B cell (primary cell): ENCODE results near the gene FRMPD1. TPM values are rescaled to one million over a fixed set of nuclear protein-coding genes. Genes with fewer than 3 reads are reported as not detected.

Source experiments
- ATAC-seq: fragments of 200-7000 bp; cut with Tn5 transposase; one replicate; pipeline ENCODE4 v1.10.0; 2021; ENCODE audit warnings: low read depth, mild to moderate bottlenecking, moderate number of reproducible peaks, moderate library complexity
- CTCF ChIA-PET: fragments of 350-600 bp; sonication (Branson Sonifier 250); formaldehyde crosslinking; loops from one replicate; lab custom pipeline; 2021; ENCODE audit warnings: antibody characterized with exemption, inconsistent platforms; lab: Charles Lee
- POLR2A ChIA-PET: fragments of 350-600 bp; sonication (Branson Sonifier 250); formaldehyde crosslinking; loops from one replicate; lab custom pipeline; 2021; ENCODE audit warnings: antibody characterized with exemption; lab: Charles Lee
- DNase-seq: peaks from one replicate; pipeline ENCODE4 v3.0.0; 2013
- H2AFZ ChIP-seq: 2 replicates; pipeline ENCODE4 v1.6.1; 2012; ENCODE audit warnings: mild to moderate bottlenecking, low read depth, low read length; ENCODE audit not compliant: insufficient read depth, poor library complexity, severe bottlenecking
- H3K27ac ChIP-seq, 2 donors: 1 replicate in 1 of 2; 2 replicates in 1 of 2; pipeline ENCODE4 v1.5.1; 2012 to 2013; ENCODE audit warnings: low read length in 2 of 2, mild to moderate bottlenecking in 2 of 2, moderate library complexity in 1 of 2
- H3K27me3 ChIP-seq, 4 experiments: fragments of 200-600 bp in 1 of 4; sonication (generic) in 1 of 4; replicated peaks in 1 of 4; 1 replicate in 2 of 4; 2 replicates in 2 of 4; pipeline versions ENCODE4 v1.6.1 to v1.7.0; 2013 to 2016; ENCODE audit warnings: low read length in 3 of 4, mild to moderate bottlenecking in 2 of 4, mixed read lengths in 1 of 4, moderate library complexity in 1 of 4; ENCODE audit not compliant: insufficient read depth in 4 of 4, control insufficient read depth in 3 of 4; ENCODE audit errors: control extremely low read depth in 1 of 4
- H3K36me3 ChIP-seq, 2 experiments: replicated peaks in 1 of 2; 1 replicate in 1 of 2; 2 replicates in 1 of 2; pipeline versions ENCODE4 v1.6.1 to v1.7.1; 2013; ENCODE audit warnings: low read length in 1 of 2; ENCODE audit not compliant: insufficient read depth in 2 of 2, control insufficient read depth in 1 of 2; ENCODE audit errors: control extremely low read depth in 1 of 2, extremely low read depth in 1 of 2
- H3K4me1 ChIP-seq, 2 donors: fragments of 200-600 bp in 1 of 2; sonication (generic) in 1 of 2; 1 replicate in 1 of 2; 2 replicates in 1 of 2; pipeline versions ENCODE4 v1.5.1 to v1.6.1; 2013 to 2017; ENCODE audit warnings: low read length in 2 of 2; ENCODE audit not compliant: control insufficient read depth in 2 of 2, insufficient read depth in 2 of 2
- H3K4me2 ChIP-seq: replicated peaks from 2 replicates; pipeline ENCODE3; 2012; ENCODE audit warnings: mild to moderate bottlenecking, low read depth, low read length; ENCODE audit not compliant: poor library complexity, severe bottlenecking
- H3K4me3 ChIP-seq, 5 experiments: fragments of 200-600 bp in 1 of 5; sonication (generic) in 1 of 5; 1 replicate in 3 of 5; 2 replicates in 2 of 5; pipeline versions ENCODE4 v1.5.1 to v1.7.0; 2011 to 2016; ENCODE audit warnings: low read length in 4 of 5, mild to moderate bottlenecking in 4 of 5, low read depth in 2 of 5, control low read depth in 1 of 5, moderate library complexity in 1 of 5; ENCODE audit not compliant: insufficient read depth in 1 of 5; ENCODE audit errors: control extremely low read depth in 1 of 5, extremely low read depth in 1 of 5
- H3K79me2 ChIP-seq: fragments of 200-600 bp; sonication (generic); one replicate; pipeline ENCODE4 v1.6.0; 2016; ENCODE audit warnings: low read length; ENCODE audit not compliant: control insufficient read depth, insufficient read depth
- H3K9ac ChIP-seq: fragments of 200-600 bp; sonication (generic); 2 replicates; pipeline ENCODE4 v1.6.1; 2017; ENCODE audit warnings: mild to moderate bottlenecking, low read length, moderate library complexity
- H3K9me3 ChIP-seq, 3 donors: one replicate each; pipeline versions ENCODE4 v1.6.1 to v1.7.1; 2013; ENCODE audit warnings: low read length in 2 of 3; ENCODE audit not compliant: control insufficient read depth in 2 of 3, insufficient read depth in 1 of 3; ENCODE audit errors: control extremely low read depth in 1 of 3
- H4K20me1 ChIP-seq: 2 replicates; pipeline ENCODE4 v1.6.0; 2012; ENCODE audit warnings: mild to moderate bottlenecking, low read length; ENCODE audit not compliant: insufficient read depth, control insufficient read depth, poor library complexity, severe bottlenecking
- H3K27ac Mint-ChIP-seq: one replicate; pipeline ENCODE4 v1.8.0; 2021; ENCODE audit warnings: mixed read lengths
- H3K27me3 Mint-ChIP-seq: one replicate; pipeline ENCODE4 v1.8.0; 2021; ENCODE audit warnings: mixed read lengths
- H3K4me1 Mint-ChIP-seq: one replicate; pipeline ENCODE4 v1.8.0; 2021; ENCODE audit warnings: mixed read lengths
- H3K4me3 Mint-ChIP-seq: one replicate; pipeline ENCODE4 v1.8.0; 2021; ENCODE audit warnings: mixed read lengths
- H3K9me3 Mint-ChIP-seq: one replicate; pipeline ENCODE4 v1.8.0; 2022; ENCODE audit warnings: mixed read lengths; ENCODE audit not compliant: insufficient read depth
- EZH2 ChIP-seq: IDR thresholded peaks from 2 replicates; pipeline ENCODE4 v1.6.1; 2012; ENCODE audit warnings: borderline replicate concordance, low read depth, mild to moderate bottlenecking, moderate library complexity, low read length; ENCODE audit not compliant: insufficient read depth, poor library complexity, severe bottlenecking
- WGBS: methylation state at CpG from one replicate; pipeline ENCODE4 v1.1.5; 2013; ENCODE audit warnings: missing lambda C conversion rate; ENCODE audit not compliant: insufficient coverage; 5-methylcytosine and 5-hydroxymethylcytosine counted together
- intact Hi-C: fragments of 100-400 bp; cut with micrococcal nuclease; formaldehyde crosslinking; loops from one replicate; pipeline ENCODE4 v1.10.0; 2022
- polyA plus RNA-seq: library from polyadenylated mRNA; depleted of rRNA; stranded (reverse); fragments of >200 nt; gene quantifications from 2 replicates; pipeline ENCODE4 v1.2.3, GENCODE V29; 2012
- total RNA-seq, 2 donors: library from RNA; stranded (reverse); fragments of 120-200 nt in 1 of 2; gene quantifications; 1 replicate in 1 of 2; 2 replicates in 1 of 2; pipeline versions ENCODE4 v1.2.3 to v1.2.4, GENCODE V29; 2013 to 2022
- TF ChIP-seq, protein P1 (sequence below): fragments of 200-600 bp; IDR thresholded peaks from one replicate; pipeline ENCODE4 v1.8.0; 2022; ENCODE audit warnings: antibody characterized with exemption, mild to moderate bottlenecking

FRMPD1 gene
- total and polyA plus RNA-seq, 2 donors (not counting 1 experiment from before 2014, with no cell fraction given) = 0.05 TPM; not detected in 1

DNA sequence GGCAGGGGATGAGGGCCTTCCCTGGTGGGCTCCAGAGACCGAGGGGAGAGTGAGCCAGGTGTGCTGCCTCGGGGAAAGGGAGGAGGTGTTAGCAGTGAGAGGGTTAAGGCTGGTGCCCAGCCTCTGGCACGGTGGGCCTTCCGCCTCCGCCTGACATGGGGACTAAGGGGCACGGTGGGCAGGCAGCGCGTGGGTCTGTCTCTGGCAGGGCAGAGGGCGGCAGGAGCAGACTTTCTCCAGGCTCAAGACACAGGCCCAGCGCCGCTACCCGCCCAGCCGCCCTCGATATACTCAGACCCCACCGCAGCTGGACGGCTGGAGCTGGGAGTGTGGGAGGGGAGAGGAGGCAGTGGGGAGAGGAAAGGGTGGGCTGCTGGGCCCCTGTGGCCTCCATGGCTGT, 14.9 kb upstream of the FRMPD1 start:
- no peak overlapping the region for H3K27ac ChIP-seq
- no peak overlapping the region for H3K4me2 ChIP-seq

DNA sequence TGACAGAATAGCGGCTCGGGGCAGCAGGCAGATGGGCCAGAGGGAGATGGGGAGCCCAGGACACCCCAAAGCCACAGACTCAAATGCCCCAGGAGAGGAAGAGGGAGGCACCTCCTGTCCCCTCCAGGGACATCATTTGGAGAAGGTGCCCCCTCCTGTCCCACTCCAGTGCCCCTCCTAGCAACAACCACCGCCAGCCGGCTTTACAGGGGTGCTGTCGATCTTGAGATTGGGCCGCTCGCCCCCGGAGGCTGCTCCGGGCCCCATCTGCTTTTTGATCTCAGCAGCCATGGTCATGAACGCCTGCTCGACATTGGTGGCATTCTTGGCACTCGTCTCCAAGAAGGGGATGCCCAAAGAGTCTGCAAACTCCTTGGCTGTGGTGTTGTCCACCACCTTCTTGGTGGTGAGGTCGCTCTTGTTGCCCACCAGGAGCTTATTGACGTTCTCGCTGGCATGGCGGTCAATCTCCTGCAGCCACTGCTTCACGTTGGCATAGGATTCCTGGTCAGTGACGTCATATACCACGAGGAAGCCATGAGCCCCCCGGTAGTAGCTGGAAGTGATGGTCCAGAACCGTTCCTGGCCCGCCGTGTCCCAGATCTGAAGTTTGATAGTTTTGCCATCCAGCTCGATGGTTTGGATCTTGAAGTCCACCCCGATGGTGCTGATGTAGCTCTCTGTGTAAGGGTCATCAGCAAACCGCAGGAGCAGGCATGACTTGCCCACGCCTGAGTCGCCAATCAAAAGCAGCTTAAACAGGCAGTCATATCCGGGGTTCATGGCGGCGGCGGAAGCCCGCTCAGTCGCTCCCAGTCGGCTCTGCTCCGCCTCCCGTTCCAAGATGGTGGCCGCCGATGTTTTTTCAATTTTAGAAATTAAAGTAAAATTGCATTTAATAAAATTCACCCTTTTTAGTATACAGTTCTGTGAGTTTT, 14.0 kb upstream of the FRMPD1 start:
- POLR2A ChIA-PET = no interaction called here
- H3K9ac ChIP-seq = no peak overlapping the region
- intact Hi-C loops = no loop called here
- no peak for DNase-seq
- Mint-ChIP-seq H3K4me3 (no peak overlapping the region), H3K4me1 (no peaks in the 10 kb centered on the region), H3K27me3 (peaks cover 8% of the 10 kb centered on the region), H3K27ac (no peak overlapping the region), H3K9me3 (no peaks in the 10 kb centered on the region)
- no peaks in the 10 kb centered on the region for H4K20me1 ChIP-seq
- H3K79me2 ChIP-seq = no peaks in the 10 kb centered on the region
- H3K4me1 ChIP-seq = no peaks in the 10 kb centered on the region
- no peak overlapping the region for H3K4me2 ChIP-seq
- peaks cover 0 to 3% (median 0%) of the 10 kb centered on the region in 4 experiments for H3K27me3 ChIP-seq
- no peaks in the 10 kb centered on the region for H3K9me3 ChIP-seq
- CTCF ChIA-PET = no interaction called here
- 95% methylated on average over 28 of the region's 39 CpGs for WGBS
- no peak overlapping the region for H3K27ac ChIP-seq
- H3K36me3 ChIP-seq = no peaks in the 10 kb centered on the region
- no peak for ATAC-seq
- no peak overlapping the region for H2AFZ ChIP-seq
- H3K4me3 ChIP-seq = no peak overlapping the region
- TF ChIP-seq, protein P1, sequence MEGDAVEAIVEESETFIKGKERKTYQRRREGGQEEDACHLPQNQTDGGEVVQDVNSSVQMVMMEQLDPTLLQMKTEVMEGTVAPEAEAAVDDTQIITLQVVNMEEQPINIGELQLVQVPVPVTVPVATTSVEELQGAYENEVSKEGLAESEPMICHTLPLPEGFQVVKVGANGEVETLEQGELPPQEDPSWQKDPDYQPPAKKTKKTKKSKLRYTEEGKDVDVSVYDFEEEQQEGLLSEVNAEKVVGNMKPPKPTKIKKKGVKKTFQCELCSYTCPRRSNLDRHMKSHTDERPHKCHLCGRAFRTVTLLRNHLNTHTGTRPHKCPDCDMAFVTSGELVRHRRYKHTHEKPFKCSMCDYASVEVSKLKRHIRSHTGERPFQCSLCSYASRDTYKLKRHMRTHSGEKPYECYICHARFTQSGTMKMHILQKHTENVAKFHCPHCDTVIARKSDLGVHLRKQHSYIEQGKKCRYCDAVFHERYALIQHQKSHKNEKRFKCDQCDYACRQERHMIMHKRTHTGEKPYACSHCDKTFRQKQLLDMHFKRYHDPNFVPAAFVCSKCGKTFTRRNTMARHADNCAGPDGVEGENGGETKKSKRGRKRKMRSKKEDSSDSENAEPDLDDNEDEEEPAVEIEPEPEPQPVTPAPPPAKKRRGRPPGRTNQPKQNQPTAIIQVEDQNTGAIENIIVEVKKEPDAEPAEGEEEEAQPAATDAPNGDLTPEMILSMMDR = no peak
- no peak for TF ChIP-seq EZH2

More for the DNA sequence above, 14.9 kb upstream of the FRMPD1 start:
- intact Hi-C loops = no loop called here
- Histone ChIP-seq H3K4me1 (no peaks in the 10 kb centered on the region), H3K27me3 (peaks cover 0 to 3% (median 0%) of the 10 kb centered on the region in 4 experiments), H3K9ac (no peak overlapping the region), H3K36me3 (no peaks in the 10 kb centered on the region), H3K9me3 (no peaks in the 10 kb centered on the region), H2AFZ (no peak overlapping the region), H4K20me1 (no peaks in the 10 kb centered on the region), H3K4me3 (no peak overlapping the region), H3K79me2 (no peaks in the 10 kb centered on the region)
- Mint-ChIP-seq H3K27ac (no peak overlapping the region), H3K4me1 (no peaks in the 10 kb centered on the region), H3K9me3 (no peaks in the 10 kb centered on the region), H3K4me3 (no peak overlapping the region), H3K27me3 (peaks cover 8% of the 10 kb centered on the region)
- no peak for DNase-seq
- ChIA-PET POLR2A (no interaction called here), CTCF (no interaction called here)
- WGBS = 93% methylated on average over 16 of the region's 16 CpGs
- no peak for TF ChIP-seq EZH2
- TF ChIP-seq, protein P1 = no peak
- no peak for ATAC-seq
